Thoracic aorta (tissue), 2 donors: ENCODE measurements around the gene EVA1C. TPM values are rescaled to one million over a fixed set of nuclear protein-coding genes. Genes with fewer than 3 reads are reported as not detected.

Experiments
- ATAC-seq: fragments of 150-250 bp; one replicate; pipeline ENCODE4 v1.8.0; 2017; ENCODE audit warnings: low read depth; ENCODE audit not compliant: insufficient number of reproducible peaks, low FRiP score
- DNase-seq: peaks from one replicate; pipeline ENCODE4 v3.0.0-alpha.2; 2020; ENCODE audit warnings: low spot score
- H3K27ac ChIP-seq, 2 donors: fragments of 200-600 bp; sonication (generic); 1 replicate in 1 of 2; 2 replicates in 1 of 2; pipeline ENCODE4 v1.5.1; 2016; ENCODE audit warnings: mild to moderate bottlenecking in 2 of 2, moderate library complexity in 2 of 2
- H3K27me3 ChIP-seq: fragments of 200-600 bp; sonication (generic); replicated peaks from 2 replicates; pipeline ENCODE4 v1.6.0; 2016; ENCODE audit warnings: mild to moderate bottlenecking; ENCODE audit not compliant: insufficient read depth
- H3K36me3 ChIP-seq: fragments of 200-600 bp; sonication (generic); one replicate; pipeline ENCODE4 v1.5.1; 2016
- H3K4me1 ChIP-seq, 2 donors: fragments of 200-600 bp; sonication (generic); 1 replicate in 1 of 2; 2 replicates in 1 of 2; pipeline versions ENCODE4 v1.5.1 to v1.6.0; 2016; ENCODE audit warnings: low read depth in 2 of 2, mild to moderate bottlenecking in 1 of 2; ENCODE audit not compliant: control insufficient read depth in 1 of 2
- H3K4me3 ChIP-seq: fragments of 200-600 bp; sonication (generic); 2 replicates; pipeline ENCODE4 v1.5.1; 2016; ENCODE audit warnings: mild to moderate bottlenecking
- H3K9me3 ChIP-seq: fragments of 200-600 bp; sonication (generic); 2 replicates; pipeline ENCODE4 v1.5.1; 2016
- CTCF ChIP-seq: fragments of 200-600 bp; sonication (generic); IDR thresholded peaks from one replicate; pipeline ENCODE4 v1.5.1; 2019; ENCODE audit warnings: antibody characterized with exemption
- total RNA-seq, 2 donors: library from RNA; depleted of rRNA; stranded (reverse); fragments of >200 nt; gene quantifications; one replicate each; pipeline versions ENCODE4 v1.1.0 to v1.2.3, GENCODE V29; 2016

Gene EVA1C
- 100 to 1,000 TPM in 1 of 2 donors, 10 to 100 TPM in 1; 81.2 to 115 TPM for total RNA-seq

GRCh38 chr21:32412162-32413014, at the start of gene EVA1C:
EVA1C (plus strand) TSS chr21:32412706; CDS start chr21:32412854, 148 bp downstream.
- peaks cover 21 to 45% of the 10 kb centered on the region in 2 donors for H3K4me1 ChIP-seq
- no peaks in the 10 kb centered on the region for H3K36me3 ChIP-seq
- peak within 1 kb of the TSS; percentile 97 for H3K4me3 ChIP-seq
- DNase-seq, result no peak
- no peak for TF ChIP-seq CTCF
- H3K27me3 ChIP-seq, result no peaks in the 10 kb centered on the region
- no peaks in the 10 kb centered on the region for H3K9me3 ChIP-seq
- ATAC-seq, result peak; percentile 53
- H3K27ac ChIP-seq, result peak within 1 kb of the TSS; percentile 99 to 100

GRCh38 chr21:32364387-32364786, 48.1 kb upstream of the EVA1C start:
- H3K4me1 ChIP-seq, result peaks cover 5 to 14% of the 10 kb centered on the region in 2 donors
- H3K36me3 ChIP-seq, result peaks cover 84% of the 10 kb centered on the region
- TF ChIP-seq CTCF, result no peak
- H3K4me3 ChIP-seq, result no peak overlapping the region
- H3K9me3 ChIP-seq, result no peaks in the 10 kb centered on the region
- DNase-seq (no peak), ATAC-seq (no peak)
- peak overlapping the region in 1 of 2 donors; percentile 37 for H3K27ac ChIP-seq
- H3K27me3 ChIP-seq, result no peaks in the 10 kb centered on the region

- H3K9me3 ChIP-seq, result no peaks in the 10 kb centered on the region
- peak overlapping the region in 1 of 2 donors; percentile 37 for H3K27ac ChIP-seq
- ATAC-seq, result no peak
- no peak for DNase-seq
- no peak overlapping the region for H3K4me3 ChIP-seq
- peaks cover 5 to 18% of the 10 kb centered on the region in 2 donors for H3K4me1 ChIP-seq
- peaks cover 80% of the 10 kb centered on the region for H3K36me3 ChIP-seq
- no peaks in the 10 kb centered on the region for H3K27me3 ChIP-seq
- TF ChIP-seq CTCF, result no peak
These were observed 47.7 kb upstream of the EVA1C start for GRCh38 chr21:32364796-32365195.

- TF ChIP-seq CTCF, result no peak
- H3K4me1 ChIP-seq, result peaks cover 18 to 32% of the 10 kb centered on the region in 2 donors
- H3K27ac ChIP-seq, result no peak overlapping the region
- no peaks in the 10 kb centered on the region for H3K27me3 ChIP-seq
- DNase-seq, result no peak
- H3K4me3 ChIP-seq, result no peak overlapping the region
- H3K36me3 ChIP-seq, result peaks cover 73% of the 10 kb centered on the region
- H3K9me3 ChIP-seq, result no peaks in the 10 kb centered on the region
- ATAC-seq, result no peak
These were observed 46.3 kb upstream of the EVA1C start for GRCh38 chr21:32366191-32366590.

- no peak overlapping the region for H3K4me3 ChIP-seq
- peaks cover 22 to 41% of the 10 kb centered on the region in 2 donors for H3K4me1 ChIP-seq
- no peaks in the 10 kb centered on the region for H3K9me3 ChIP-seq
- H3K27me3 ChIP-seq, result no peaks in the 10 kb centered on the region
- ATAC-seq (no peak), DNase-seq (no peak)
- peak overlapping the region in 1 of 2 donors; percentile 26 for H3K27ac ChIP-seq
- peaks cover 65% of the 10 kb centered on the region for H3K36me3 ChIP-seq
- no peak for TF ChIP-seq CTCF
These were observed 45.3 kb upstream of the EVA1C start for GRCh38 chr21:32367158-32367557.
